ENCODE data around the gene R3HDM2. TPM values are rescaled to one million over a fixed set of nuclear protein-coding genes. Genes with fewer than 3 reads are reported as not detected.

R3HDM2 gene
- total RNA-seq, 1 experiment from 2014 or later, result 45.4 TPM

DNA sequence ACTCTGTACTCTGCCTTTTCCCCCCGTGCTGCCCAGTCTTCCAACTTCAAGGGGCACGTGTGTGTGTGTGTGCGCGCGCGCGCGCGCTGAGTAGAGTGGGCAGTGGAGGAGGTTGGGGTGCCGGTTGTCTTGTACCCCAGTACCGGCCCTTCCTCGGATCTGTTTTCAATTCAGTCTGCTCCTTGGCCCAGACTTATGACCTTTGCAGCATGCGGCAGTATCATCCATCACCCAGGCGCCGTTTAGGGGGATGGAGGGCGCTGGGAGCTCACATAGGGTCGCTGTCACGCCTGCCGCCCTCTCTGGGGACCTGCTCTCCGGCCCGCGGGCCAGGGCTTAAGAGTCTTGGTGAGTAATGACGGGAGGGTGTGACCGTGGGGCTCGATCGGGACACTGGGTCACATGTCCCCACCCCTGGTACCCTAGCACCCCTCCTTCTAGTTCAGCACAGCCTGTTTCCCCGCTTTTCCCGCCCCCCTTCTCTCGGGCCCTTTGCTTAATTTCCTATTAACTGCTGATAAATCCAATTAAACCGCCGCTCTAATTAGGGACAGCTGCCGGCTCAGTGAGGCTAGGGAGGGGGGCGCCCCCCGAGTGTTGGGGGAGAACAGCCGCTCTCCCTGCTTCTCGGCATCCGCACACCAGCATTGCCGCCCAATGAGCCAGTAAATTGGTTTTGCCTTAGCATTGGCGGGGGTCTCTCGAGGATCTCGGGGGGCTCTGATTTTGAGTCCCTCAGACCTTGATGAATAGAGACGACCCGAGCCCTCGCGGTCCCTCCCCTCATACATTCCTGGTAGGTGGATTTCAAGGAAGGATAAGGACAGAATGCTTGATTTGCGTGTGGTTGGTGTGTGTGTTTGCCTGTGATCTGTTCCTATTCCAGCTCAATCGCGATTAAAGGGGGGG is 189.2 kb downstream of the R3HDM2 start:
- H3K9ac ChIP-seq (ENCODE audit: low read length), result no peak overlapping the region
- no TSS peak for BruUV-seq (replicated peaks)
- H3K4me3 ChIP-seq (replicated peaks in 1 of 2; ENCODE audit: low read depth in 1 of 2, low read length in 2 of 2), result no peak overlapping the region
- H3K4me2 ChIP-seq (ENCODE audit: low read length), result no peak overlapping the region
- H3K79me2 ChIP-seq (ENCODE audit: insufficient read depth, low read length), result no peaks in the 10 kb centered on the region
- RAD21 ChIA-PET (ENCODE audit: low non-redundant PET in 1 of 2, low total read pairs in 2 of 2, uncharacterized antibody in 2 of 2, unreplicated experiment in 2 of 2), result interaction anchor here in 1 of 2 experiments (2.1 kb wide), 1 partner anchor 28 kb away, joined by 13 read pairs; no protein-coding TSS in a partner anchor
- no peak overlapping the region for H2AFZ ChIP-seq (ENCODE audit: low read depth, low read length, poor library complexity, severe bottlenecking)
- POLR2A ChIA-PET, result interaction anchor here (1.5 to 1.7 kb wide), 2 partner anchors 28 to 211 kb away, joined by 3 to 7 read pairs; no protein-coding TSS in a partner anchor
- no peaks in the 10 kb centered on the region for H3K9me2 ChIP-seq (ENCODE audit: insufficient read depth)
- no peaks in the 10 kb centered on the region for H3K36me3 ChIP-seq (ENCODE audit: control insufficient read depth in 1 of 2, insufficient read depth in 2 of 2, low read length in 2 of 2)
- H3K27me3 ChIP-seq (ENCODE audit: insufficient read depth, low read length), result peaks cover 4% of the 10 kb centered on the region; the same call in 1 of the 2 replicates
- intact Hi-C loops (cut with micrococcal nuclease), result loop anchor here (10.0 kb wide), 1 partner anchor 117 kb away; the partner anchor contains the start of gene LRP1
- DNase-seq (ENCODE audit: low read depth, low spot score), result no peak
- CTCF ChIA-PET, result interaction anchor here (1.5 to 4.6 kb wide), 4 partner anchors 10 to 34 kb away, joined by 3 to 103 read pairs (median 40); partner anchors contain the start of genes SHMT2 and STAC3
- no peaks in the 10 kb centered on the region for H3K9me3 ChIP-seq (ENCODE audit: control insufficient read depth in 1 of 2, insufficient read depth in 1 of 2, low read depth in 1 of 2, low read length in 2 of 2)
- peaks cover 42 to 62% of the 10 kb centered on the region in 2 experiments for H3K4me1 ChIP-seq (ENCODE audit: control insufficient read depth in 1 of 2, insufficient read depth in 2 of 2, low read length in 2 of 2)
- no peak overlapping the region for H3K27ac ChIP-seq (ENCODE audit: low read depth, low read length)
- ATAC-seq, result no peak
- TF ChIP-seq ZFX (IDR thresholded peaks at IDR 0.05) (no peak), EZH2phosphoT487 (IDR thresholded peaks at IDR 0.05; ENCODE audit: borderline replicate concordance) (no peak), ZBTB33 (IDR thresholded peaks at IDR 0.05; ENCODE audit: extremely low read depth, insufficient replicate concordance, low read length) (no peak), EGR1 (IDR thresholded peaks at IDR 0.05; ENCODE audit: low read depth) (no peak), CEBPB (IDR thresholded peaks at IDR 0.05; ENCODE audit: low read depth) (no peak), POLR2A (IDR thresholded peaks at IDR 0.05; ENCODE audit: borderline replicate concordance, extremely low read depth, insufficient read depth, insufficient read length) (no peak), RAD21 (IDR thresholded peaks at IDR 0.05; ENCODE audit: low read depth) (no peak), FOSL1 (IDR thresholded peaks at IDR 0.05; ENCODE audit: low read depth) (no peak), CBX3 (IDR thresholded peaks at IDR 0.05; ENCODE audit: low read depth) (no peak), YY1 (IDR thresholded peaks at IDR 0.05; ENCODE audit: extremely low read depth, insufficient replicate concordance, low read depth, low read length) (no peak)
- TF ChIP-seq, protein P1, sequence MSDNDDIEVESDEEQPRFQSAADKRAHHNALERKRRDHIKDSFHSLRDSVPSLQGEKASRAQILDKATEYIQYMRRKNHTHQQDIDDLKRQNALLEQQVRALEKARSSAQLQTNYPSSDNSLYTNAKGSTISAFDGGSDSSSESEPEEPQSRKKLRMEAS (IDR thresholded peaks at IDR 0.05), result no peak
- TF ChIP-seq, protein P2, sequence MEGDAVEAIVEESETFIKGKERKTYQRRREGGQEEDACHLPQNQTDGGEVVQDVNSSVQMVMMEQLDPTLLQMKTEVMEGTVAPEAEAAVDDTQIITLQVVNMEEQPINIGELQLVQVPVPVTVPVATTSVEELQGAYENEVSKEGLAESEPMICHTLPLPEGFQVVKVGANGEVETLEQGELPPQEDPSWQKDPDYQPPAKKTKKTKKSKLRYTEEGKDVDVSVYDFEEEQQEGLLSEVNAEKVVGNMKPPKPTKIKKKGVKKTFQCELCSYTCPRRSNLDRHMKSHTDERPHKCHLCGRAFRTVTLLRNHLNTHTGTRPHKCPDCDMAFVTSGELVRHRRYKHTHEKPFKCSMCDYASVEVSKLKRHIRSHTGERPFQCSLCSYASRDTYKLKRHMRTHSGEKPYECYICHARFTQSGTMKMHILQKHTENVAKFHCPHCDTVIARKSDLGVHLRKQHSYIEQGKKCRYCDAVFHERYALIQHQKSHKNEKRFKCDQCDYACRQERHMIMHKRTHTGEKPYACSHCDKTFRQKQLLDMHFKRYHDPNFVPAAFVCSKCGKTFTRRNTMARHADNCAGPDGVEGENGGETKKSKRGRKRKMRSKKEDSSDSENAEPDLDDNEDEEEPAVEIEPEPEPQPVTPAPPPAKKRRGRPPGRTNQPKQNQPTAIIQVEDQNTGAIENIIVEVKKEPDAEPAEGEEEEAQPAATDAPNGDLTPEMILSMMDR (IDR thresholded peaks at IDR 0.05 in 2 of 3, conservative IDR thresholded peaks at IDR 0.05 in 1 of 3; ENCODE audit: borderline replicate concordance in 1 of 3, insufficient read depth in 1 of 3, low read depth in 2 of 3, low read length in 2 of 3), result no peak
- no peaks in the 10 kb centered on the region for H4K20me1 ChIP-seq (ENCODE audit: insufficient read depth)

All from HCT116 (cell line).